GM18502 (cell line): ENCODE results near the gene EPHA6.

Experiments
- ATAC-seq: cut with Tn5 transposase; IDR thresholded peaks from one replicate; pipeline ENCODE4 v1.9.1; 2021; ENCODE audit warnings: mild to moderate bottlenecking; ENCODE audit not compliant: unreplicated experiment, poor library complexity

Gene EPHA6

GRCh38 chr3:97674461-97674860 lies 860.1 kb downstream of the EPHA6 start:
- ATAC-seq, result no peak

GRCh38 chr3:97680210-97680609 lies 865.8 kb downstream of the EPHA6 start:
- no peak for ATAC-seq

GRCh38 chr3:97680696-97681095 lies 866.3 kb downstream of the EPHA6 start:
- no peak for ATAC-seq

GRCh38 chr3:97684490-97684889 lies 870.1 kb downstream of the EPHA6 start:
- no peak for ATAC-seq

GRCh38 chr3:97686258-97686657 lies 871.9 kb downstream of the EPHA6 start:
- ATAC-seq, result no peak

- no peak for ATAC-seq
Observed at GRCh38 chr3:97687734-97688133, 873.3 kb downstream of the EPHA6 start.

- ATAC-seq, result no peak
Observed at GRCh38 chr3:97689111-97689510, 874.7 kb downstream of the EPHA6 start.

GRCh38 chr3:97689962-97690361 lies 875.6 kb downstream of the EPHA6 start:
- ATAC-seq, result no peak

- no peak for ATAC-seq
Observed at GRCh38 chr3:97691354-97691753, 877.0 kb downstream of the EPHA6 start.

GRCh38 chr3:97692389-97692788 lies 878.0 kb downstream of the EPHA6 start:
- ATAC-seq, result no peak

- no peak for ATAC-seq
Observed at GRCh38 chr3:97692831-97693230, 878.4 kb downstream of the EPHA6 start.

- ATAC-seq, result no peak
Observed at GRCh38 chr3:97694876-97695275, 880.5 kb downstream of the EPHA6 start.

- ATAC-seq, result no peak
Observed at GRCh38 chr3:97698691-97699090, 884.3 kb downstream of the EPHA6 start.

GRCh38 chr3:97699889-97700288 lies 885.5 kb downstream of the EPHA6 start:
- ATAC-seq, result no peak

- ATAC-seq, result no peak
Observed at GRCh38 chr3:97705764-97706163, 891.4 kb downstream of the EPHA6 start.

- ATAC-seq, result no peak
Observed at GRCh38 chr3:97706226-97706625, 891.8 kb downstream of the EPHA6 start.

- ATAC-seq, result no peak
Observed at GRCh38 chr3:97711654-97712053, 897.3 kb downstream of the EPHA6 start.

GRCh38 chr3:97712919-97713318 lies 898.5 kb downstream of the EPHA6 start:
- no peak for ATAC-seq

- ATAC-seq, result no peak
Observed at GRCh38 chr3:97713634-97714033, 899.2 kb downstream of the EPHA6 start.

- ATAC-seq, result peak; percentile 92
Observed at GRCh38 chr3:97719156-97719821, 904.9 kb downstream of the EPHA6 start.

GRCh38 chr3:97720417-97720816 lies 906.0 kb downstream of the EPHA6 start:
- no peak for ATAC-seq

- ATAC-seq, result no peak
Observed at GRCh38 chr3:97721446-97721845, 907.1 kb downstream of the EPHA6 start.

- ATAC-seq, result no peak
Observed at GRCh38 chr3:97736928-97737327, 922.5 kb downstream of the EPHA6 start.
